ENCODE measurements around the gene STK32B. TPM values are rescaled to one million over a fixed set of nuclear protein-coding genes. Genes with fewer than 3 reads are reported as not detected.

Gene STK32B
- total RNA-seq, 1 donor from 2014 or later: 0.94 TPM

GRCh38 chr4:5469151-5469775 lies 418.0 kb downstream of the STK32B start:
- DNase-seq (ENCODE audit: low spot score): no peak

- DNase-seq (ENCODE audit: low spot score): no peak
These were observed 418.6 kb downstream of the STK32B start for GRCh38 chr4:5469861-5470260.

- no peak for DNase-seq (ENCODE audit: low spot score)
These were observed 419.3 kb downstream of the STK32B start for GRCh38 chr4:5470318-5471198.

GRCh38 chr4:5471206-5471605 lies 419.9 kb downstream of the STK32B start:
- DNase-seq (ENCODE audit: low spot score): no peak

GRCh38 chr4:5471691-5472090 lies 420.4 kb downstream of the STK32B start:
- DNase-seq (ENCODE audit: low spot score): no peak

- DNase-seq (ENCODE audit: low spot score): no peak
These were observed 420.9 kb downstream of the STK32B start for GRCh38 chr4:5472160-5472591.

GRCh38 chr4:5473125-5473524 lies 421.8 kb downstream of the STK32B start:
- no peak for DNase-seq (ENCODE audit: low spot score)

- no peak for DNase-seq (ENCODE audit: low spot score)
These were observed 423.5 kb downstream of the STK32B start for GRCh38 chr4:5474756-5475155.

- DNase-seq (ENCODE audit: low spot score): no peak
These were observed 426.3 kb downstream of the STK32B start for GRCh38 chr4:5477613-5478012.

GRCh38 chr4:5478169-5478568 lies 426.9 kb downstream of the STK32B start:
- DNase-seq (ENCODE audit: low spot score): no peak

- no peak for DNase-seq (ENCODE audit: low spot score)
These were observed 427.4 kb downstream of the STK32B start for GRCh38 chr4:5478697-5479096.

GRCh38 chr4:5479518-5480060 lies 428.3 kb downstream of the STK32B start:
- no peak for DNase-seq (ENCODE audit: low spot score)

GRCh38 chr4:5488413-5488812 lies 437.1 kb downstream of the STK32B start:
- DNase-seq (ENCODE audit: low spot score): no peak

- no peak for DNase-seq (ENCODE audit: low spot score)
These were observed 438.0 kb downstream of the STK32B start for GRCh38 chr4:5489260-5489659.

- no peak for DNase-seq (ENCODE audit: low spot score)
These were observed 446.2 kb downstream of the STK32B start for GRCh38 chr4:5497489-5497888.

GRCh38 chr4:5500165-5500564 lies 448.9 kb downstream of the STK32B start:
- no peak for DNase-seq (ENCODE audit: low spot score)

- DNase-seq (ENCODE audit: low spot score): no peak
These were observed 452.2 kb downstream of the STK32B start for GRCh38 chr4:5503336-5503936.

- DNase-seq (ENCODE audit: low spot score): no peak
These were observed 453.2 kb downstream of the STK32B start for GRCh38 chr4:5504486-5504885.

GRCh38 chr4:5510504-5510903 lies 459.2 kb downstream of the STK32B start:
- DNase-seq (ENCODE audit: low spot score): no peak

GRCh38 chr4:5511791-5512190 lies 460.5 kb downstream of the STK32B start:
- DNase-seq (ENCODE audit: low spot score): no peak

GRCh38 chr4:5515646-5516045 lies 464.4 kb downstream of the STK32B start:
- DNase-seq (ENCODE audit: low spot score): no peak

- DNase-seq (ENCODE audit: low spot score): no peak
These were observed 466.1 kb downstream of the STK32B start for GRCh38 chr4:5517372-5517771.

All from ureter (tissue), 1 donor.